ENCODE data around the gene MYMX.

GRCh38 chr6:44265722-44266233 lies 49.1 kb downstream of the MYMX start:
- TF ChIP-seq EZH2 (IDR thresholded peaks at IDR 0.05) (no peak), POLR2AphosphoS5 (IDR thresholded peaks at IDR 0.05; ENCODE audit: borderline replicate concordance, low read depth, low read length) (no peak; the same call in 1 of the 2 replicates), FOXP2 (optimal IDR thresholded peaks at IDR 0.05; ENCODE audit: control extremely low read depth, extremely low read length, insufficient read depth) (no peak)
